Activated CD4-positive, alpha-beta T cell treated with anti-CD3 and anti-CD28 coated beads for 1 hour (primary cell): ENCODE results near the gene MYLK2.
"Not testable (repeated sequence)": the region's sequence is repeated elsewhere in the genome, so short reads cannot be mapped to it uniquely, and the experiment has no call there.

ENCODE experiments used
- DNase-seq: peaks from one replicate; pipeline ENCODE4 v3.0.0-alpha.2; 2020

The MYLK2 gene

GRCh38 chr20:31816221-31816620 is 2.9 kb upstream of the MYLK2 start:
- no peak for DNase-seq

GRCh38 chr20:31817461-31817860 is 1.7 kb upstream of the MYLK2 start:
- no peak for DNase-seq

GRCh38 chr20:31818376-31818908 is 714 bp upstream of the MYLK2 start:
- no peak for DNase-seq

GRCh38 chr20:31820228-31820627 is 1.1 kb downstream of the MYLK2 start:
- DNase-seq = no peak

- DNase-seq = no peak
Measured at GRCh38 chr20:31821427-31821826, 2.3 kb downstream of the MYLK2 start.

- peak; percentile 65 for DNase-seq
Measured at GRCh38 chr20:31822421-31823330, 3.5 kb downstream of the MYLK2 start.

- no peak for DNase-seq
Measured at GRCh38 chr20:31823360-31824124, 4.4 kb downstream of the MYLK2 start.

GRCh38 chr20:31824125-31824485 is 4.9 kb downstream of the MYLK2 start:
- DNase-seq = no peak

GRCh38 chr20:31824554-31825313 is 5.6 kb downstream of the MYLK2 start:
- DNase-seq = no peak

- no peak for DNase-seq
Measured at GRCh38 chr20:31826074-31826473, 6.9 kb downstream of the MYLK2 start.

- no peak for DNase-seq
Measured at GRCh38 chr20:31827059-31827458, 7.9 kb downstream of the MYLK2 start.

GRCh38 chr20:31828016-31828415 is 8.9 kb downstream of the MYLK2 start:
- not testable (repeated sequence) for DNase-seq

- no peak for DNase-seq
Measured at GRCh38 chr20:31829731-31830130, 10.6 kb downstream of the MYLK2 start.

GRCh38 chr20:31830406-31830981 is 11.3 kb downstream of the MYLK2 start:
- DNase-seq = no peak

- DNase-seq = no peak
Measured at GRCh38 chr20:31831211-31831610, 12.1 kb downstream of the MYLK2 start.

GRCh38 chr20:31831771-31832306 is 12.7 kb downstream of the MYLK2 start:
- no peak for DNase-seq

GRCh38 chr20:31833130-31833930 is 14.2 kb downstream of the MYLK2 start:
- DNase-seq = peak; percentile 23

GRCh38 chr20:31833931-31834521 is 14.9 kb downstream of the MYLK2 start:
- no peak for DNase-seq

GRCh38 chr20:31835554-31835953 is 16.4 kb downstream of the MYLK2 start:
- DNase-seq = no peak

GRCh38 chr20:31835977-31836852 is 17.1 kb downstream of the MYLK2 start:
- DNase-seq = no peak
